Activated naive CD8-positive, alpha-beta T cell treated with anti-CD3 and anti-CD28 coated beads for 36 hours (primary cell): ENCODE data around the gene R3HDM4. TPM values are rescaled to one million over a fixed set of nuclear protein-coding genes. Genes with fewer than 3 reads are reported as not detected.
"Not testable (repeated sequence)": the region's sequence is repeated elsewhere in the genome, so short reads cannot be mapped to it uniquely, and the experiment has no call there.

Experiments used
- DNase-seq: peaks from one replicate; pipeline ENCODE4 v3.0.0; 2021
- H3K27ac Mint-ChIP-seq: one replicate; pipeline ENCODE4 v1.8.0; 2022; ENCODE audit warnings: mild to moderate bottlenecking, moderate library complexity, mixed read lengths
- H3K27me3 Mint-ChIP-seq: one replicate; pipeline ENCODE4 v1.8.0; 2022; ENCODE audit warnings: mild to moderate bottlenecking, mixed read lengths
- H3K36me3 Mint-ChIP-seq: one replicate; pipeline ENCODE4 v1.8.0; 2021; ENCODE audit warnings: mild to moderate bottlenecking, mixed read lengths
- H3K4me1 Mint-ChIP-seq: one replicate; pipeline ENCODE4 v1.8.0; 2021; ENCODE audit warnings: mixed read lengths
- H3K4me3 Mint-ChIP-seq: one replicate; pipeline ENCODE4 v1.8.0; 2022; ENCODE audit warnings: mild to moderate bottlenecking, moderate library complexity, mixed read lengths
- H3K9me3 Mint-ChIP-seq: one replicate; pipeline ENCODE4 v1.8.0; 2022; ENCODE audit warnings: mixed read lengths
- total RNA-seq, 2 experiments: library from RNA; stranded (reverse); gene quantifications; one replicate each; pipeline ENCODE4 v1.2.3, GENCODE V29; 2021

Gene R3HDM4
- total RNA-seq, 2 experiments from 2014 or later, result 50.5 to 51.7 TPM

- peaks cover 1% of the 10 kb centered on the region for H3K36me3 Mint-ChIP-seq
- no peak overlapping the region for H3K4me3 Mint-ChIP-seq
- no peaks in the 10 kb centered on the region for H3K27me3 Mint-ChIP-seq
- H3K27ac Mint-ChIP-seq, result no peak overlapping the region
- H3K9me3 Mint-ChIP-seq, result no peaks in the 10 kb centered on the region
- H3K4me1 Mint-ChIP-seq, result peaks cover 10% of the 10 kb centered on the region
- DNase-seq, result no peak
These were observed 13.5 kb downstream of the R3HDM4 start for GRCh38 chr19:899336-900042.

- DNase-seq, result peak; percentile 48
- H3K4me3 Mint-ChIP-seq, result no peak overlapping the region
- H3K27ac Mint-ChIP-seq, result peak overlapping the region; percentile 16
- peaks cover 1% of the 10 kb centered on the region for H3K36me3 Mint-ChIP-seq
- H3K9me3 Mint-ChIP-seq, result no peaks in the 10 kb centered on the region
- peaks cover 7% of the 10 kb centered on the region for H3K4me1 Mint-ChIP-seq
- no peaks in the 10 kb centered on the region for H3K27me3 Mint-ChIP-seq
These were observed 14.4 kb downstream of the R3HDM4 start for GRCh38 chr19:898663-899062.

GRCh38 chr19:897442-898039 lies 15.5 kb downstream of the R3HDM4 start:
- H3K27me3 Mint-ChIP-seq, result peaks cover 5% of the 10 kb centered on the region
- H3K9me3 Mint-ChIP-seq, result no peaks in the 10 kb centered on the region
- DNase-seq, result no peak
- peaks cover 14% of the 10 kb centered on the region for H3K4me1 Mint-ChIP-seq
- no peak overlapping the region for H3K4me3 Mint-ChIP-seq
- H3K36me3 Mint-ChIP-seq, result peaks cover 1% of the 10 kb centered on the region
- H3K27ac Mint-ChIP-seq, result no peak overlapping the region

GRCh38 chr19:896999-897398 lies 16.0 kb downstream of the R3HDM4 start:
- no peak overlapping the region for H3K27ac Mint-ChIP-seq
- no peak for DNase-seq
- peaks cover 13% of the 10 kb centered on the region for H3K4me1 Mint-ChIP-seq
- H3K36me3 Mint-ChIP-seq, result peaks cover 1% of the 10 kb centered on the region
- no peak overlapping the region for H3K4me3 Mint-ChIP-seq
- H3K27me3 Mint-ChIP-seq, result peaks cover 5% of the 10 kb centered on the region
- H3K9me3 Mint-ChIP-seq, result no peaks in the 10 kb centered on the region

GRCh38 chr19:896434-896833 lies 16.6 kb downstream of the R3HDM4 start:
- no peak overlapping the region for H3K4me3 Mint-ChIP-seq
- peaks cover 13% of the 10 kb centered on the region for H3K4me1 Mint-ChIP-seq
- no peak overlapping the region for H3K27ac Mint-ChIP-seq
- H3K36me3 Mint-ChIP-seq, result peaks cover 1% of the 10 kb centered on the region
- DNase-seq, result no peak
- H3K27me3 Mint-ChIP-seq, result peaks cover 5% of the 10 kb centered on the region
- H3K9me3 Mint-ChIP-seq, result no peaks in the 10 kb centered on the region

- peaks cover 13% of the 10 kb centered on the region for H3K4me1 Mint-ChIP-seq
- H3K27ac Mint-ChIP-seq, result peak within 1 kb of the TSS; percentile 98
- H3K27me3 Mint-ChIP-seq, result peaks cover 5% of the 10 kb centered on the region
- peaks cover 3% of the 10 kb centered on the region for H3K36me3 Mint-ChIP-seq
- peak; percentile 89 for DNase-seq
- H3K9me3 Mint-ChIP-seq, result no peaks in the 10 kb centered on the region
- peak within 1 kb of the TSS; percentile 86 for H3K4me3 Mint-ChIP-seq
These were observed 19.9 kb downstream of the R3HDM4 start, which contains the start of the genes MED16 and RNU6-9 for GRCh38 chr19:892894-893689. Gene MED16, minus strand, starts transcription at chr19:893187. Its CDS starts 2,056 bp downstream, at chr19:891131. Gene RNU6-9, plus strand, starts transcription at chr19:893484.

GRCh38 chr19:892243-892893 lies 20.7 kb downstream of the R3HDM4 start:
- Mint-ChIP-seq H3K27me3 (peaks cover 5% of the 10 kb centered on the region), H3K36me3 (peaks cover 3% of the 10 kb centered on the region), H3K4me1 (peaks cover 13% of the 10 kb centered on the region), H3K27ac (peak overlapping the region; percentile 84), H3K9me3 (no peaks in the 10 kb centered on the region), H3K4me3 (peak overlapping the region; percentile 86)
- DNase-seq, result no peak

- H3K27ac Mint-ChIP-seq, DNase-seq, H3K36me3 Mint-ChIP-seq, H3K27me3 Mint-ChIP-seq, H3K9me3 Mint-ChIP-seq: not testable (repeated sequence)
- H3K4me3 Mint-ChIP-seq, result peak overlapping the region; percentile 86
- peaks cover 13% of the 10 kb centered on the region for H3K4me1 Mint-ChIP-seq
These were observed 21.4 kb downstream of the R3HDM4 start for GRCh38 chr19:891421-892200.

GRCh38 chr19:890831-891230 lies 22.2 kb downstream of the R3HDM4 start:
- no peak for DNase-seq
- no peak overlapping the region for H3K27ac Mint-ChIP-seq
- peak overlapping the region; percentile 59 for H3K4me3 Mint-ChIP-seq
- peaks cover 2% of the 10 kb centered on the region for H3K36me3 Mint-ChIP-seq
- H3K27me3 Mint-ChIP-seq, result peaks cover 5% of the 10 kb centered on the region
- H3K9me3 Mint-ChIP-seq, result no peaks in the 10 kb centered on the region
- peaks cover 13% of the 10 kb centered on the region for H3K4me1 Mint-ChIP-seq

GRCh38 chr19:889662-890295 lies 23.2 kb downstream of the R3HDM4 start:
- no peak overlapping the region for H3K4me3 Mint-ChIP-seq
- H3K9me3 Mint-ChIP-seq, result no peaks in the 10 kb centered on the region
- peaks cover 2% of the 10 kb centered on the region for H3K36me3 Mint-ChIP-seq
- no peak for DNase-seq
- H3K27me3 Mint-ChIP-seq, result peaks cover 5% of the 10 kb centered on the region
- no peak overlapping the region for H3K27ac Mint-ChIP-seq
- peaks cover 13% of the 10 kb centered on the region for H3K4me1 Mint-ChIP-seq

GRCh38 chr19:888581-889385 lies 24.2 kb downstream of the R3HDM4 start:
- Mint-ChIP-seq H3K9me3 (no peaks in the 10 kb centered on the region), H3K4me3 (peak overlapping the region; percentile 14), H3K4me1 (peaks cover 12% of the 10 kb centered on the region), H3K27ac (peak overlapping the region; percentile 63), H3K36me3 (peaks cover 2% of the 10 kb centered on the region), H3K27me3 (peaks cover 5% of the 10 kb centered on the region)
- DNase-seq, result no peak

- no peaks in the 10 kb centered on the region for H3K9me3 Mint-ChIP-seq
- peaks cover 2% of the 10 kb centered on the region for H3K36me3 Mint-ChIP-seq
- peaks cover 4% of the 10 kb centered on the region for H3K4me1 Mint-ChIP-seq
- no peak for DNase-seq
- H3K4me3 Mint-ChIP-seq, result no peak overlapping the region
- H3K27ac Mint-ChIP-seq, result peak overlapping the region; percentile 25
- no peaks in the 10 kb centered on the region for H3K27me3 Mint-ChIP-seq
These were observed 25.4 kb downstream of the R3HDM4 start for GRCh38 chr19:887599-887998.

- Mint-ChIP-seq H3K27ac (peak overlapping the region; percentile 45), H3K27me3 (no peaks in the 10 kb centered on the region)
- no peak for DNase-seq
These were observed 25.9 kb downstream of the R3HDM4 start for GRCh38 chr19:887072-887471.

More at GRCh38 chr19:887072-887471, 25.9 kb downstream of the R3HDM4 start:
- H3K9me3 Mint-ChIP-seq, result no peaks in the 10 kb centered on the region
- H3K36me3 Mint-ChIP-seq, result peaks cover 2% of the 10 kb centered on the region
- no peak overlapping the region for H3K4me3 Mint-ChIP-seq
- H3K4me1 Mint-ChIP-seq, result peaks cover 4% of the 10 kb centered on the region
